K562 (cell line): ENCODE data around the gene MAGEA1. TPM values are rescaled to one million over a fixed set of nuclear protein-coding genes. Genes with fewer than 3 reads are reported as not detected.

Source experiments
- ATAC-seq: fragments of 200-7000 bp; cut with Tn5 transposase; 3 replicates; pipeline ENCODE4 v1.9.1; 2020; ENCODE audit warnings: moderate library complexity
- BruUV-seq: library from RNA; stranded (reverse); fragments of 400-500 nt; replicated peaks from 2 replicates; lab custom pipeline; 2021; lab: Mats Ljungman, UMichigan
- CTCF ChIA-PET: fragments of 300-600 bp; formaldehyde crosslinking; extraction: SDS; loops from one replicate; lab custom pipeline; 2021; ENCODE audit warnings: low intra/inter-chr PET ratio; lab: Yijun Ruan, JAX
- POLR2A ChIA-PET: fragments of 300-600, 350-650 bp; sonication (Branson Sonifier 250); formaldehyde crosslinking; extraction: SDS; loops from one replicate; lab custom pipeline; 2021; ENCODE audit warnings: antibody characterized with exemption, inconsistent platforms; lab: Yijun Ruan, JAX
- DNase-seq, 4 experiments: peaks; one replicate each; pipeline versions ENCODE4 v3.0.0 to v3.0.0-alpha.2; 2011 to 2018; ENCODE audit warnings: low spot score in 3 of 4, mixed read lengths in 3 of 4; ENCODE audit errors: extremely low read depth in 1 of 4
- FAIRE-seq: peaks from 2 replicates; lab custom pipeline; 2011; peaks lifted over from hg19 to GRCh38; lab: Jason Lieb, UNC
- H2AFZ ChIP-seq: 2 replicates; pipeline ENCODE4 v1.6.0; 2011; ENCODE audit warnings: low read depth, low read length, control low read depth, inconsistent platforms
- H3K27ac ChIP-seq: fragments of 200-600 bp; 3 replicates; pipeline ENCODE4 v1.8.0; 2011; ENCODE audit warnings: low read depth, mild to moderate bottlenecking, control low read depth, inconsistent platforms, low read length, moderate library complexity, mixed read lengths; ENCODE audit errors: extremely low read depth
- H3K27me3 ChIP-seq, 2 experiments: fragments of 300-600 bp in 1 of 2; 2 replicates in 1 of 2; 3 replicates in 1 of 2; pipeline versions ENCODE4 v1.6.0 to v1.8.0; 2011; ENCODE audit warnings: inconsistent platforms in 2 of 2, low read length in 2 of 2, mild to moderate bottlenecking in 1 of 2, mixed read lengths in 1 of 2, moderate library complexity in 1 of 2; ENCODE audit not compliant: control insufficient read depth in 2 of 2, insufficient read depth in 2 of 2
- H3K36me3 ChIP-seq: fragments of 300-600 bp; 3 replicates; pipeline ENCODE4 v1.8.0; 2011; ENCODE audit warnings: mild to moderate bottlenecking, low read length, inconsistent platforms; ENCODE audit not compliant: control insufficient read depth, insufficient read depth
- H3K4me1 ChIP-seq, 2 experiments: fragments of 200-600 bp in 1 of 2; replicated peaks in 1 of 2; 2 replicates in 1 of 2; 3 replicates in 1 of 2; pipeline versions ENCODE4 v1.5.1 to v1.8.0; 2011; ENCODE audit warnings: inconsistent platforms in 2 of 2, low read length in 2 of 2, mild to moderate bottlenecking in 1 of 2, mixed read lengths in 1 of 2, moderate library complexity in 1 of 2; ENCODE audit not compliant: control insufficient read depth in 2 of 2, insufficient read depth in 2 of 2
- H3K4me2 ChIP-seq: 2 replicates; pipeline ENCODE4 v1.6.1; 2011; ENCODE audit warnings: low read length, control low read depth, inconsistent platforms, mixed read lengths; ENCODE audit not compliant: insufficient read depth
- H3K4me3 ChIP-seq: fragments of 200-600 bp; sonication (generic), shearing (Covaris generic); 2 replicates; pipeline ENCODE4 v1.5.1; 2016; ENCODE audit warnings: control low read depth, inconsistent platforms
- H3K79me2 ChIP-seq: fragments of 200-600 bp; 3 replicates; pipeline ENCODE4 v1.8.0; 2011; ENCODE audit warnings: low read length, inconsistent platforms; ENCODE audit not compliant: control insufficient read depth, insufficient read depth
- H3K9ac ChIP-seq, 2 experiments: 2 replicates each; pipeline versions ENCODE4 v1.6.0 to v1.6.1; 2011; ENCODE audit warnings: low read depth in 2 of 2, low read length in 2 of 2, control low read depth in 1 of 2, inconsistent platforms in 1 of 2, mild to moderate bottlenecking in 1 of 2, mixed read lengths in 1 of 2; ENCODE audit not compliant: insufficient read depth in 1 of 2
- H3K9me1 ChIP-seq: one replicate; pipeline ENCODE4 v1.6.0; 2011; ENCODE audit warnings: inconsistent platforms, mild to moderate bottlenecking, low read length, moderate library complexity; ENCODE audit not compliant: control insufficient read depth, insufficient read depth
- H3K9me3 ChIP-seq: replicated peaks from 2 replicates; pipeline ENCODE4 v1.5.1; 2011; ENCODE audit warnings: low read depth, low read length, inconsistent platforms; ENCODE audit not compliant: control insufficient read depth, insufficient read depth
- H4K20me1 ChIP-seq: replicated peaks from 2 replicates; pipeline ENCODE4 v1.6.1; 2011; ENCODE audit warnings: low read length, inconsistent platforms, mixed read lengths; ENCODE audit not compliant: control insufficient read depth, insufficient read depth
- CBX8 ChIP-seq: fragments of 200-600 bp; sonication (generic); IDR thresholded peaks from 2 replicates; pipeline ENCODE4 v1.6.1; 2012; ENCODE audit warnings: borderline replicate concordance, mixed run types, low read depth, mild to moderate bottlenecking, moderate library complexity, mixed read lengths, low read length, control low read depth, inconsistent platforms; ENCODE audit not compliant: poor library complexity, severe bottlenecking; ENCODE audit errors: extremely low read depth
- RBM17 ChIP-seq: fragments of 200-400 bp; formaldehyde crosslinking; IDR thresholded peaks from 2 replicates; pipeline ENCODE4 v1.6.1; 2017; ENCODE audit warnings: low read depth, mild to moderate bottlenecking, low read length, borderline replicate concordance
- ZNF24 ChIP-seq: fragments of 450-650 bp; IDR thresholded peaks from 2 replicates; pipeline ENCODE4 v1.6.1; 2016
- ZNF253 ChIP-seq: fragments of 250-450 bp; sonication (Bioruptor Pico); conservative IDR thresholded peaks from 2 replicates; pipeline ENCODE4 v1.6.1; 2021; ENCODE audit warnings: mild to moderate bottlenecking
- WGBS: fragments of 100-300 bp; shearing (Covaris generic); methylation state at CpG from one replicate; pipeline ENCODE4 v1.1.6; 2016; ENCODE audit warnings: low coverage, mixed read lengths; ENCODE audit not compliant: insufficient coverage; ENCODE audit errors: missing lambda C conversion rate; 5-methylcytosine and 5-hydroxymethylcytosine counted together
- in situ Hi-C: fragments of 300-500 bp; cut with MboI; formaldehyde crosslinking; loops from 4 replicates; pipeline ENCODE4 v1.15.0; 2018; ENCODE audit warnings: inconsistent platforms, mixed read lengths
- intact Hi-C: fragments of 100-400 bp; cut with micrococcal nuclease; formaldehyde crosslinking; loops from 2 replicates; pipeline ENCODE4 v1.14.2; 2022
- polyA plus RNA-seq, 8 experiments: library from polyadenylated mRNA; depleted of rRNA in 4 of 8; stranded (reverse) in 5 of 8; unstranded in 3 of 8; fragments of >200 nt; fragmentation: Nextera tagmentation in 2 of 8; fragmentation: Illumina TruSeq in 1 of 8; extraction: Ambion mirVana in 2 of 8; extraction: Trizol in 1 of 8; gene quantifications; 2 replicates each; pipeline versions ENCODE4 v1.2.1 to v1.2.3, GENCODE V29; 2011 to 2014; ENCODE audit warnings: inconsistent platforms in 1 of 8, missing spikeins in 1 of 8
- total RNA-seq, 7 experiments: library from RNA; depleted of rRNA in 6 of 7; stranded (reverse); fragments of >200 nt in 6 of 7; fragmentation: Illumina TruSeq in 2 of 7; extraction: Trizol in 2 of 7; gene quantifications; 2 replicates each; pipeline versions ENCODE4 v1.2.1 to v1.2.3, GENCODE V29; 2011 to 2021; ENCODE audit warnings: low replicate concordance in 1 of 7
- TF ChIP-seq, protein P1 (sequence below): sonication (generic); formaldehyde crosslinking; IDR thresholded peaks from 2 replicates; pipeline ENCODE4 v1.4.0; 2020; ENCODE audit warnings: mild to moderate bottlenecking, missing genetic modification reagents
- TF ChIP-seq, protein P2 (sequence below), 2 experiments: fragments of 450-650 bp in 1 of 2; sonication (generic) in 1 of 2; formaldehyde crosslinking in 1 of 2; IDR thresholded peaks in 1 of 2; conservative IDR thresholded peaks in 1 of 2; 2 replicates each; pipeline versions ENCODE4 v1.6.1 to v1.8.1; 2016 to 2023; ENCODE audit warnings: mild to moderate bottlenecking in 2 of 2, moderate library complexity in 2 of 2, inconsistent platforms in 1 of 2, missing genetic modification reagents in 1 of 2

The MAGEA1 gene
- total and polyA plus RNA-seq, 9 of the 15 experiments (the other 6 are each of a cell fraction or from before 2014, with no cell fraction given), result 10.2 to 57.9 (median 44.1) TPM

DNA sequence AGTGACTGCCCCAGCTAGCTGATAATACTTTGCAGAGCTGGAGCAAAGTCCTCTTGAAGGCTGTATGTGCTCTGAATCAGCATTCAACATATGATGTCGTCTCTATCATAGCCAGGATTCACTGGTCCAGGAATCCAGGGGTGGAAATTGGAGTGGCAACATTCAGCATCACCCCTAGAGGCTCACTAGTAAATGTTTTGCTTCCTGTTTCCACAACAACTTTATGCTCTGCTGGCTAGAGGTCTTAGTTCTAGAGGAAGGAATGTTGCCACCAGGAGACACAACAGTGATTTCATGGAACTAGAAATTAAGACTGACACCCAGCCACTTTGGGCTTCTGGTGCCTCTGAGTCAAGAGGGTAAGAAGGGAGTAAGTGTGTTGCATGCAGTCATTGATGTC is 11.3 kb downstream of the MAGEA1 start:
- Histone ChIP-seq H3K4me2 (no peak overlapping the region), H3K79me2 (no peaks in the 10 kb centered on the region), H3K36me3 (no peaks in the 10 kb centered on the region), H3K4me3 (no peak overlapping the region), H3K9ac (no peak overlapping the region), H3K9me1 (no peaks in the 10 kb centered on the region), H3K9me3 (no peaks in the 10 kb centered on the region), H3K27me3 (peaks cover 0 to 4% of the 10 kb centered on the region in 2 experiments; a peak in 2 of 5 replicates), H3K4me1 (no peaks in the 10 kb centered on the region), H4K20me1 (no peaks in the 10 kb centered on the region), H3K27ac (no peak overlapping the region), H2AFZ (no peak overlapping the region)
- ChIA-PET CTCF (no interaction called here), POLR2A (no interaction called here)
- no peak for FAIRE-seq
- no peak for ATAC-seq
- no peak for DNase-seq
- TF ChIP-seq ZNF24, result no peak
- no peak for TF ChIP-seq CBX8
- TF ChIP-seq, protein P1, sequence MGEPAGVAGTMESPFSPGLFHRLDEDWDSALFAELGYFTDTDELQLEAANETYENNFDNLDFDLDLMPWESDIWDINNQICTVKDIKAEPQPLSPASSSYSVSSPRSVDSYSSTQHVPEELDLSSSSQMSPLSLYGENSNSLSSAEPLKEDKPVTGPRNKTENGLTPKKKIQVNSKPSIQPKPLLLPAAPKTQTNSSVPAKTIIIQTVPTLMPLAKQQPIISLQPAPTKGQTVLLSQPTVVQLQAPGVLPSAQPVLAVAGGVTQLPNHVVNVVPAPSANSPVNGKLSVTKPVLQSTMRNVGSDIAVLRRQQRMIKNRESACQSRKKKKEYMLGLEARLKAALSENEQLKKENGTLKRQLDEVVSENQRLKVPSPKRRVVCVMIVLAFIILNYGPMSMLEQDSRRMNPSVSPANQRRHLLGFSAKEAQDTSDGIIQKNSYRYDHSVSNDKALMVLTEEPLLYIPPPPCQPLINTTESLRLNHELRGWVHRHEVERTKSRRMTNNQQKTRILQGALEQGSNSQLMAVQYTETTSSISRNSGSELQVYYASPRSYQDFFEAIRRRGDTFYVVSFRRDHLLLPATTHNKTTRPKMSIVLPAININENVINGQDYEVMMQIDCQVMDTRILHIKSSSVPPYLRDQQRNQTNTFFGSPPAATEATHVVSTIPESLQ, result no peak
- intact Hi-C loops, result no loop called here
- no TSS peak for BruUV-seq
- in situ Hi-C loops, result no loop called here
- 0% methylated on average over 1 of the region's 1 CpG for WGBS

DNA sequence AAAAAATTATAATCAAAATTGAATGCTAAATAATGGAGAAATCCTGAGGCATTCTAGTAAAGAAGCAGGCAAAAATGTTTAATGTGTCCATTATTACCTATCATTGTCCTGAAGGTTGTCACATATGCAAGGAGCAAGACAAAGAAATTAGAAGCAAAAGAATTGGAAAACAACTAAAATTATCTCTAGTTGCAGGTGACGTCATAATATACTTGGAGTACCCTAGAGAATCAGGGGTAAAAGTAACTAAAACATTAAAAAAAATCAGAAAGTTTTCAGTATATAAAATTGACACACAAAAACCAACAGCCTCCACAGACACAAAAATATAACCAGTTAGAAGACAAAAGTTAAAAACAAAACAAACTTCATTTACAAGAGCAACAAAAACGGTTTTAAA is 21.4 kb downstream of the MAGEA1 start:
- intact Hi-C loops, result no loop called here
- no peak for ATAC-seq
- no peaks in the 10 kb centered on the region for H3K36me3 ChIP-seq
- H3K4me3 ChIP-seq, result no peak overlapping the region
- no peak overlapping the region for H3K4me2 ChIP-seq
- H2AFZ ChIP-seq, result no peak overlapping the region
- no peak for TF ChIP-seq ZNF253 (CRISPR knock-in tag)
- no peak for TF ChIP-seq RBM17
- TF ChIP-seq, protein P2, sequence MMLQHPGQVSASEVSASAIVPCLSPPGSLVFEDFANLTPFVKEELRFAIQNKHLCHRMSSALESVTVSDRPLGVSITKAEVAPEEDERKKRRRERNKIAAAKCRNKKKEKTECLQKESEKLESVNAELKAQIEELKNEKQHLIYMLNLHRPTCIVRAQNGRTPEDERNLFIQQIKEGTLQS (IDR thresholded peaks at IDR 0.05), result peak; percentile 56
- TF ChIP-seq, protein P2 (CRISPR knock-in tag; conservative IDR thresholded peaks at IDR 0.05), result no peak
- in situ Hi-C loops, result no loop called here
- no peaks in the 10 kb centered on the region for H3K9me3 ChIP-seq
- no peaks in the 10 kb centered on the region for H4K20me1 ChIP-seq
- POLR2A ChIA-PET, result no interaction called here
- BruUV-seq, result no TSS peak
- no peaks in the 10 kb centered on the region; a peak in 1 of 5 replicates for H3K4me1 ChIP-seq
- no peaks in the 10 kb centered on the region for H3K27me3 ChIP-seq
- H3K79me2 ChIP-seq, result no peaks in the 10 kb centered on the region
- FAIRE-seq, result no peak
- CTCF ChIA-PET, result no interaction called here
- no peak overlapping the region for H3K9ac ChIP-seq
- WGBS, result 10% methylated on average over 2 of the region's 2 CpGs
- no peak for DNase-seq
- H3K9me1 ChIP-seq, result no peaks in the 10 kb centered on the region
- no peak overlapping the region for H3K27ac ChIP-seq
